ENCODE results near the gene RAB5B.

DNA sequence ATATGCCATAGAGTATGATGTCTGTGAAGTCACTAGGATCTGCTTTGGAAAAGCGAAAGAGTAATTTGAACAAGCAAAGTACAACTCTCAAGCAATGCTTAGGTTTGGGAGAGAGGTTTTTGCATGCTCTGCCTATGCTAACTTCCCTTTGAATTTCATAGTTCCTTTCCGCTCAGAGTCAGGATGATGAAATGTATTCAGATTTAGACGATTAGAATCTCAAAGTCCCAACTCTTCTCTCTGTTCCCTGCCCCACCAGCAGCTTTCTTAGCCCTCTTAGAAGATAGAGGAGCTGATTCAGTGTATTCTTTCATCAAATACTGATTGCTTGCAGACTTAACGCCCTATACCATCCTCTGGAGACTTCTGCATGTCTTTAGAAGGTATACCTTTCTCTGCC lies 11.5 kb downstream of the RAB5B start:
- TF ChIP-seq SP1 (CRISPR knock-in tag; conservative IDR thresholded peaks at IDR 0.05), result no peak
- no peak for TF ChIP-seq TP53 (CRISPR knock-in tag; IDR thresholded peaks at IDR 0.05)
- TF ChIP-seq IRF2 (CRISPR knock-in tag; IDR thresholded peaks at IDR 0.05; ENCODE audit: borderline replicate concordance, low read depth), result no peak
- TF ChIP-seq FOXP4 (CRISPR knock-in tag; IDR thresholded peaks at IDR 0.05), result no peak
- TF ChIP-seq, protein P1, sequence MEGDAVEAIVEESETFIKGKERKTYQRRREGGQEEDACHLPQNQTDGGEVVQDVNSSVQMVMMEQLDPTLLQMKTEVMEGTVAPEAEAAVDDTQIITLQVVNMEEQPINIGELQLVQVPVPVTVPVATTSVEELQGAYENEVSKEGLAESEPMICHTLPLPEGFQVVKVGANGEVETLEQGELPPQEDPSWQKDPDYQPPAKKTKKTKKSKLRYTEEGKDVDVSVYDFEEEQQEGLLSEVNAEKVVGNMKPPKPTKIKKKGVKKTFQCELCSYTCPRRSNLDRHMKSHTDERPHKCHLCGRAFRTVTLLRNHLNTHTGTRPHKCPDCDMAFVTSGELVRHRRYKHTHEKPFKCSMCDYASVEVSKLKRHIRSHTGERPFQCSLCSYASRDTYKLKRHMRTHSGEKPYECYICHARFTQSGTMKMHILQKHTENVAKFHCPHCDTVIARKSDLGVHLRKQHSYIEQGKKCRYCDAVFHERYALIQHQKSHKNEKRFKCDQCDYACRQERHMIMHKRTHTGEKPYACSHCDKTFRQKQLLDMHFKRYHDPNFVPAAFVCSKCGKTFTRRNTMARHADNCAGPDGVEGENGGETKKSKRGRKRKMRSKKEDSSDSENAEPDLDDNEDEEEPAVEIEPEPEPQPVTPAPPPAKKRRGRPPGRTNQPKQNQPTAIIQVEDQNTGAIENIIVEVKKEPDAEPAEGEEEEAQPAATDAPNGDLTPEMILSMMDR (IDR thresholded peaks at IDR 0.05), result no peak
- no peak for TF ChIP-seq ZBTB43 (CRISPR knock-in tag; IDR thresholded peaks at IDR 0.05)
- TF ChIP-seq, protein P2, sequence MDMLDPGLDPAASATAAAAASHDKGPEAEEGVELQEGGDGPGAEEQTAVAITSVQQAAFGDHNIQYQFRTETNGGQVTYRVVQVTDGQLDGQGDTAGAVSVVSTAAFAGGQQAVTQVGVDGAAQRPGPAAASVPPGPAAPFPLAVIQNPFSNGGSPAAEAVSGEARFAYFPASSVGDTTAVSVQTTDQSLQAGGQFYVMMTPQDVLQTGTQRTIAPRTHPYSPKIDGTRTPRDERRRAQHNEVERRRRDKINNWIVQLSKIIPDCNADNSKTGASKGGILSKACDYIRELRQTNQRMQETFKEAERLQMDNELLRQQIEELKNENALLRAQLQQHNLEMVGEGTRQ (CRISPR knock-in tag; IDR thresholded peaks at IDR 0.05), result no peak
- no peak for TF ChIP-seq ATF6 (CRISPR knock-in tag; IDR thresholded peaks at IDR 0.05)
- no peak for TF ChIP-seq FOXP1 (CRISPR knock-in tag; IDR thresholded peaks at IDR 0.05; ENCODE audit: borderline replicate concordance)
- no peak for TF ChIP-seq ESRRA (CRISPR knock-in tag; IDR thresholded peaks at IDR 0.05; ENCODE audit: borderline replicate concordance)
- TF ChIP-seq FOXJ3 (CRISPR knock-in tag; IDR thresholded peaks at IDR 0.05; ENCODE audit: borderline replicate concordance), result no peak
- no peak for TF ChIP-seq SMAD4 (CRISPR knock-in tag; IDR thresholded peaks at IDR 0.05)
- TF ChIP-seq, protein P3, sequence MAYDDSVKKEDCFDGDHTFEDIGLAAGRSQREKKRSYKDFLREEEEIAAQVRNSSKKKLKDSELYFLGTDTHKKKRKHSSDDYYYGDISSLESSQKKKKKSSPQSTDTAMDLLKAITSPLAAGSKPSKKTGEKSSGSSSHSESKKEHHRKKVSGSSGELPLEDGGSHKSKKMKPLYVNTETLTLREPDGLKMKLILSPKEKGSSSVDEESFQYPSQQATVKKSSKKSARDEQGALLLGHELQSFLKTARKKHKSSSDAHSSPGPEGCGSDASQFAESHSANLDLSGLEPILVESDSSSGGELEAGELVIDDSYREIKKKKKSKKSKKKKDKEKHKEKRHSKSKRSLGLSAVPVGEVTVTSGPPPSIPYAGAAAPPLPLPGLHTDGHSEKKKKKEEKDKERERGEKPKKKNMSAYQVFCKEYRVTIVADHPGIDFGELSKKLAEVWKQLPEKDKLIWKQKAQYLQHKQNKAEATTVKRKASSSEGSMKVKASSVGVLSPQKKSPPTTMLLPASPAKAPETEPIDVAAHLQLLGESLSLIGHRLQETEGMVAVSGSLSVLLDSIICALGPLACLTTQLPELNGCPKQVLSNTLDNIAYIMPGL (CRISPR knock-in tag; IDR thresholded peaks at IDR 0.05), result no peak
- TF ChIP-seq OVOL2 (CRISPR knock-in tag; IDR thresholded peaks at IDR 0.05; ENCODE audit: borderline replicate concordance), result no peak

Data from WTC11 (cell line).